HepG2 (cell line): ENCODE measurements around the gene PHACTR3. TPM values are rescaled to one million over a fixed set of nuclear protein-coding genes. Genes with fewer than 3 reads are reported as not detected.

ENCODE experiments used
- ERF ChIP-seq: IDR thresholded peaks from 2 replicates; pipeline ENCODE4 v1.6.1; 2018; ENCODE audit warnings: missing biosample characterization, missing genetic modification reagents
- EZH2 ChIP-seq: conservative IDR thresholded peaks from 2 replicates; pipeline ENCODE4 v1.6.1; 2012; ENCODE audit warnings: mild to moderate bottlenecking, low read depth, low read length, moderate library complexity
- GABPA ChIP-seq, 2 experiments: IDR thresholded peaks; 2 replicates each; pipeline ENCODE4 v1.6.1; 2011 to 2016; ENCODE audit warnings: low read depth in 2 of 2, low read length in 1 of 2, missing biosample characterization in 1 of 2, missing genetic modification characterization in 1 of 2
- IKZF1 ChIP-seq: fragments of 450-650 bp; IDR thresholded peaks from 2 replicates; pipeline ENCODE4 v1.7.1; 2016
- LRRFIP1 ChIP-seq: sonication (generic); formaldehyde crosslinking; conservative IDR thresholded peaks from 2 replicates; pipeline ENCODE4 v1.4.0; 2020; ENCODE audit warnings: missing genetic modification reagents
- NBN ChIP-seq: fragments of 450-650 bp; conservative IDR thresholded peaks from 2 replicates; pipeline ENCODE4 v1.6.1; 2017
- PHF21A ChIP-seq: sonication (generic); formaldehyde crosslinking; IDR thresholded peaks from 2 replicates; pipeline ENCODE4 v1.5.0; 2020; ENCODE audit warnings: mild to moderate bottlenecking, missing genetic modification reagents
- RAD51 ChIP-seq: fragments of 450-650 bp; IDR thresholded peaks from 2 replicates; pipeline ENCODE4 v1.6.1; 2016; ENCODE audit warnings: borderline replicate concordance
- REL ChIP-seq: sonication (generic); formaldehyde crosslinking; conservative IDR thresholded peaks from 2 replicates; pipeline ENCODE4 v1.8.0; 2022; ENCODE audit warnings: mild to moderate bottlenecking, missing genetic modification reagents, moderate library complexity
- SP2 ChIP-seq: sonication (generic); formaldehyde crosslinking; IDR thresholded peaks from 2 replicates; pipeline ENCODE4 v1.5.1; 2020; ENCODE audit warnings: mild to moderate bottlenecking, missing genetic modification reagents
- SRY ChIP-seq: sonication (generic); formaldehyde crosslinking; IDR thresholded peaks from 2 replicates; pipeline ENCODE4 v1.8.0; 2022; ENCODE audit warnings: mild to moderate bottlenecking, missing genetic modification reagents
- ZFP36L1 ChIP-seq: sonication (generic); formaldehyde crosslinking; IDR thresholded peaks from 2 replicates; pipeline ENCODE4 v1.8.0; 2022; ENCODE audit warnings: mild to moderate bottlenecking, missing genetic modification reagents, moderate library complexity
- ZKSCAN5 ChIP-seq: sonication (generic); formaldehyde crosslinking; IDR thresholded peaks from 2 replicates; pipeline ENCODE4 v1.5.1; 2020; ENCODE audit warnings: mild to moderate bottlenecking, missing genetic modification reagents
- ZNF230 ChIP-seq: sonication (generic); formaldehyde crosslinking; IDR thresholded peaks from 2 replicates; pipeline ENCODE4 v1.4.0; 2020; ENCODE audit warnings: mild to moderate bottlenecking, missing genetic modification reagents
- polyA plus RNA-seq, 8 experiments: library from polyadenylated mRNA; depleted of rRNA in 3 of 8; stranded (reverse) in 7 of 8; unstranded in 1 of 8; fragments of >200 nt; fragmentation: Illumina TruSeq in 4 of 8; extraction: Trizol in 4 of 8; gene quantifications; 2 replicates each; pipeline versions ENCODE4 v1.2.1 to v1.2.3, GENCODE V29; 2011 to 2016; ENCODE audit warnings: low read depth in 4 of 8, missing spikeins in 1 of 8, mixed read lengths in 1 of 8; ENCODE audit not compliant: insufficient read depth in 1 of 8
- total RNA-seq, 5 experiments: library from RNA; depleted of rRNA; stranded (reverse); fragments of >200 nt; fragmentation: Illumina TruSeq; extraction: Trizol; gene quantifications; 2 replicates each; pipeline ENCODE4 v1.2.3, GENCODE V29; 2016; ENCODE audit warnings: low read depth in 1 of 5
- TF ChIP-seq, protein P1 (sequence below): sonication (generic); formaldehyde crosslinking; IDR thresholded peaks from 2 replicates; pipeline ENCODE4 v1.4.0; 2020; ENCODE audit warnings: missing genetic modification reagents
- TF ChIP-seq, protein P2 (sequence below): sonication (generic); formaldehyde crosslinking; IDR thresholded peaks from 2 replicates; pipeline ENCODE4 v1.4.0; 2020; ENCODE audit warnings: missing genetic modification reagents

Gene PHACTR3
- total and polyA plus RNA-seq, 2 of the 13 experiments (the other 11 are each of a cell fraction or from before 2014, with no cell fraction given) = not detected

- TF ChIP-seq, protein P1, sequence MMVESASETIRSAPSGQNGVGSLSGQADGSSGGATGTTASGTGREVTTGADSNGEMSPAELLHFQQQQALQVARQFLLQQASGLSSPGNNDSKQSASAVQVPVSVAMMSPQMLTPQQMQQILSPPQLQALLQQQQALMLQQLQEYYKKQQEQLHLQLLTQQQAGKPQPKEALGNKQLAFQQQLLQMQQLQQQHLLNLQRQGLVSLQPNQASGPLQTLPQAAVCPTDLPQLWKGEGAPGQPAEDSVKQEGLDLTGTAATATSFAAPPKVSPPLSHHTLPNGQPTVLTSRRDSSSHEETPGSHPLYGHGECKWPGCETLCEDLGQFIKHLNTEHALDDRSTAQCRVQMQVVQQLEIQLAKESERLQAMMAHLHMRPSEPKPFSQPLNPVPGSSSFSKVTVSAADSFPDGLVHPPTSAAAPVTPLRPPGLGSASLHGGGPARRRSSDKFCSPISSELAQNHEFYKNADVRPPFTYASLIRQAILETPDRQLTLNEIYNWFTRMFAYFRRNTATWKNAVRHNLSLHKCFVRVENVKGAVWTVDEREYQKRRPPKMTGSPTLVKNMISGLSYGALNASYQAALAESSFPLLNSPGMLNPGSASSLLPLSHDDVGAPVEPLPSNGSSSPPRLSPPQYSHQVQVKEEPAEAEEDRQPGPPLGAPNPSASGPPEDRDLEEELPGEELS = no peak
- no peak for TF ChIP-seq ERF (CRISPR knock-in tag)
- 0 out of 2 replicates have a peak, but pooled peaks have one; percentile 30 for TF ChIP-seq IKZF1
- TF ChIP-seq EZH2 = no peak
- peak; percentile 93 for TF ChIP-seq NBN
- TF ChIP-seq SP2 (CRISPR knock-in tag) = no peak
- TF ChIP-seq ZKSCAN5 (CRISPR knock-in tag) = no peak
- TF ChIP-seq, protein P2, sequence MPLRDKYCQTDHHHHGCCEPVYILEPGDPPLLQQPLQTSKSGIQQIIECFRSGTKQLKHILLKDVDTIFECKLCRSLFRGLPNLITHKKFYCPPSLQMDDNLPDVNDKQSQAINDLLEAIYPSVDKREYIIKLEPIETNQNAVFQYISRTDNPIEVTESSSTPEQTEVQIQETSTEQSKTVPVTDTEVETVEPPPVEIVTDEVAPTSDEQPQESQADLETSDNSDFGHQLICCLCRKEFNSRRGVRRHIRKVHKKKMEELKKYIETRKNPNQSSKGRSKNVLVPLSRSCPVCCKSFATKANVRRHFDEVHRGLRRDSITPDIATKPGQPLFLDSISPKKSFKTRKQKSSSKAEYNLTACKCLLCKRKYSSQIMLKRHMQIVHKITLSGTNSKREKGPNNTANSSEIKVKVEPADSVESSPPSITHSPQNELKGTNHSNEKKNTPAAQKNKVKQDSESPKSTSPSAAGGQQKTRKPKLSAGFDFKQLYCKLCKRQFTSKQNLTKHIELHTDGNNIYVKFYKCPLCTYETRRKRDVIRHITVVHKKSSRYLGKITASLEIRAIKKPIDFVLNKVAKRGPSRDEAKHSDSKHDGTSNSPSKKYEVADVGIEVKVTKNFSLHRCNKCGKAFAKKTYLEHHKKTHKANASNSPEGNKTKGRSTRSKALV = no peak
- TF ChIP-seq REL = no peak
- no peak for TF ChIP-seq ZFP36L1 (CRISPR knock-in tag)
- TF ChIP-seq ZNF230 (CRISPR knock-in tag) = no peak
- TF ChIP-seq RAD51 = peak; percentile 37; the same call in 1 of the 2 replicates
- TF ChIP-seq LRRFIP1 (CRISPR knock-in tag) = no peak
- TF ChIP-seq GABPA (IDR thresholded peaks at IDR 0.05; ENCODE audit: low read depth, low read length) = no peak
- TF ChIP-seq GABPA (CRISPR knock-in tag; IDR thresholded peaks at IDR 0.05; ENCODE audit: low read depth) = no peak
- TF ChIP-seq SRY (CRISPR knock-in tag) = no peak
- no peak for TF ChIP-seq PHF21A (CRISPR knock-in tag)
These were observed 19.9 kb upstream of the PHACTR3 start (continued) for GRCh38 chr20:59584278-59584925.
